Measurements from ENCODE around the gene ERAP2. TPM values are rescaled to one million over a fixed set of nuclear protein-coding genes. Genes with fewer than 3 reads are reported as not detected.

Gene ERAP2
- total and polyA plus RNA-seq, 2 experiments from 2014 or later: 1.1 to 1.8 TPM

DNA sequence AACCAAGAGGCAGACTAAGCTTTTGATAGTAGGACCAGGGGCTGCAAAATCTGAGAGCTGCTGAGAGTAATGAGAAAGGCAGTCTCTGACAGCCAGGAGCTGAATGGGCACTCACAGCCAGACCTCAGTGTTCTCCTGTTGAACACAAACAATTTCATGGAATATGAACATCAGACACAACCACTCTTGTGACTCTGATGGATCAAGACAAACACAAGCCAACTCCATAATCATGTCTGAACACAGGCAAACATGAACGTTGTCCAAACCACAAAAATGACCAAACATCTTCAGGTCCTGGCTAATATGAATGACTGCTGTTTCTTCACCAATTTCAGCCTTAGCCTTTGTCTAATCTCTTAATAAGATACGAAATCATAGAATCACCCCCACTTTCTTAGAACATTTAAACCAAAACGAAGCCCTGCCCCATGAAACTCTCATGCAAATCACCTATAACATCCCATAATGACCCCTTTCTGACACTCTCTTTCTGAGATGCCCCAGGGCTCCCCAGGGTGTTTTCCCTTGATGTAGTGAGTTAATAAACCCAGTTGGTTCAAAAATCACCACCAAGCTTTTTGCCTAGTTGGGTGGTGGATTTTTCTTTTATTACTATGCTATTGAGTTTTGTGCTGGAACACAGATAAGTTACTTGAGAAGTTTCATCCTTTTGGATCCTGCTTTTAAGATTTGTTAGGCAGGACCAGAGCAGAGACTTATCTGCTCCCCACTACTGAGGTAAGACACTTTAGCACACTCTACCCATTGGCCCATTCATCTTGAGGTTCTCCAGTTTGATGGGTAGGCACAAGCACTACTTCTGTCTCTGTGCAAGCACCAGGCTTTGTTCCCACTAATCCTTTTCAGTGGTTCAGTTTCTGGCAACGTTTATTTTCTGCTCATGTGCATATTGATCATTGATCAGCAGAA, 5.9 kb upstream of the ERAP2 start:
- no peaks in the 10 kb centered on the region for H3K27me3 ChIP-seq (replicated peaks; ENCODE audit: insufficient read depth)
- no peaks in the 10 kb centered on the region for H3F3A ChIP-seq (ENCODE audit: insufficient read depth)
- H3K4me3 ChIP-seq: no peak overlapping the region
- no peaks in the 10 kb centered on the region for H3K36me3 ChIP-seq (ENCODE audit: low read depth)
- DNase-seq: no peak
- TF ChIP-seq EZH2 (IDR thresholded peaks at IDR 0.05; ENCODE audit: insufficient read depth, poor library complexity, severe bottlenecking) (no peak), EZH2phosphoT487 (IDR thresholded peaks at IDR 0.05; ENCODE audit: insufficient read depth, low read depth) (no peak)
- H3K9me2 ChIP-seq (ENCODE audit: insufficient read depth): no peaks in the 10 kb centered on the region
- no peaks in the 10 kb centered on the region for H3K79me2 ChIP-seq (ENCODE audit: insufficient read depth)
- H3K27ac ChIP-seq: no peak overlapping the region
- 49 to 64% methylated on average over 4 of the region's 4 CpGs for WGBS, 2 experiments (ENCODE audit: low coverage in 1 of 2, low lambda C conversion rate in 2 of 2, missing lambda C conversion rate in 2 of 2)
- in situ Hi-C loops (cut with MboI): loop anchor here (10.0 kb wide), 1 partner anchor 294 kb away; no protein-coding TSS in a partner anchor
- H3K9ac ChIP-seq: no peak overlapping the region
- H3K9me3 ChIP-seq (ENCODE audit: low read depth): no peaks in the 10 kb centered on the region
- H3K4me1 ChIP-seq (ENCODE audit: insufficient read depth): no peaks in the 10 kb centered on the region
- H3K4me2 ChIP-seq (ENCODE audit: unreplicated experiment): no peak overlapping the region
- no peak overlapping the region for H2AFZ ChIP-seq
- no peaks in the 10 kb centered on the region for H4K20me1 ChIP-seq (ENCODE audit: insufficient read depth)

DNA sequence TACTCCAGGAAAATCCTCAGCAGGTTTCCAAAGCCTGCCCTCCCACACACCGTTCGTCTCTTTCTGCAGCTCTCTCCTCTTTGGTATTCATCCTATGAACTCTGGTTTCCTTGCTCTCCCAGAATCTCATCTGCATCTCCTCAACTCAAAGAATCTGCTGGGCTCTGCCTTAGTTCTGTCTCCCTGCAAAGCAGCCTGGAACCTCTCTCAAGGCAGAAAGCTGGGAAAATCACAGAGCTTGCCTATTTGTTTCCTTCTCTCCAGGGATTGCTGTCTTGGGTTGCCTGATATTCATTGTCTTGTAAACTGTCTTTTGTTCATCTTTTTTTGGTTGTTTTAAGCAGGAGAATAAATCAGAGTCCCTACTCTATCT, 5.3 kb upstream of the ERAP2 start:
- no peaks in the 10 kb centered on the region for H3K9me2 ChIP-seq (ENCODE audit: insufficient read depth)
- no peak for DNase-seq
- no peaks in the 10 kb centered on the region for H3K36me3 ChIP-seq (ENCODE audit: low read depth)
- no peaks in the 10 kb centered on the region for H3F3A ChIP-seq (ENCODE audit: insufficient read depth)
- 87 to 89% methylated on average over 2 of the region's 2 CpGs for WGBS, 2 experiments (ENCODE audit: low coverage in 1 of 2, low lambda C conversion rate in 2 of 2, missing lambda C conversion rate in 2 of 2)
- no peaks in the 10 kb centered on the region for H3K4me1 ChIP-seq (ENCODE audit: insufficient read depth)
- no peak for TF ChIP-seq EZH2 (IDR thresholded peaks at IDR 0.05; ENCODE audit: insufficient read depth, poor library complexity, severe bottlenecking)
- no peak for TF ChIP-seq EZH2phosphoT487 (IDR thresholded peaks at IDR 0.05; ENCODE audit: insufficient read depth, low read depth)
- no peaks in the 10 kb centered on the region for H3K79me2 ChIP-seq (ENCODE audit: insufficient read depth)
- H2AFZ ChIP-seq: 0 out of 2 replicates have a peak overlapping the region, but pooled peaks have one; percentile 9
- H3K27ac ChIP-seq: no peak overlapping the region
- no peak overlapping the region for H3K4me2 ChIP-seq (ENCODE audit: unreplicated experiment)
- no peaks in the 10 kb centered on the region for H4K20me1 ChIP-seq (ENCODE audit: insufficient read depth)
- H3K9me3 ChIP-seq (ENCODE audit: low read depth): no peaks in the 10 kb centered on the region
- in situ Hi-C loops (cut with MboI): loop anchor here (10.0 kb wide), 1 partner anchor 294 kb away; no protein-coding TSS in a partner anchor
- H3K4me3 ChIP-seq: no peak overlapping the region
- H3K27me3 ChIP-seq (replicated peaks; ENCODE audit: insufficient read depth): no peaks in the 10 kb centered on the region
- H3K9ac ChIP-seq: no peak overlapping the region

DNA sequence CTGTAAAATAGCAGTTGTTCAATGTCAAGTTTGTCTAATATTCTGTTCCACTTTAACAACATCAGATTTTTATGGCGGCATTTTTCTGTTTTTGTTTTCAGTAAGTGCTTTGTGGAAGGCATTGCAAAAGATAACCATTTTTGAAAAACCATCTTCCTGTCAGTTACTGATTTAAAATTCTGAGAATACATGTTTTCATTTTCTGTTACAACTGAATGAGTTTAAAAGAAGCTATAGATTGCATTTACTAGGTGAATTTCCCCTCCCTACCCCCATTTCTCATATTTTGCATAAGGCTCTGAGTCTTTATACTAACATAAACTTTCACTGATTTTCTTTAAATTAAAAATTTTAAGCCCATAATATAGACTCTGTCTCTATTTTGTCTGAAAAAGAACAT, 4.6 kb upstream of the ERAP2 start:
- 94 to 97% methylated on average over 1 of the region's 1 CpG for WGBS, 2 experiments (ENCODE audit: low coverage in 1 of 2, low lambda C conversion rate in 2 of 2, missing lambda C conversion rate in 2 of 2)
- DNase-seq: no peak
- H3K4me2 ChIP-seq (ENCODE audit: unreplicated experiment): no peak overlapping the region
- H3K36me3 ChIP-seq (ENCODE audit: low read depth): no peaks in the 10 kb centered on the region
- no peak overlapping the region for H2AFZ ChIP-seq
- TF ChIP-seq EZH2phosphoT487 (IDR thresholded peaks at IDR 0.05; ENCODE audit: insufficient read depth, low read depth) (no peak), EZH2 (IDR thresholded peaks at IDR 0.05; ENCODE audit: insufficient read depth, poor library complexity, severe bottlenecking) (no peak)
- no peaks in the 10 kb centered on the region for H4K20me1 ChIP-seq (ENCODE audit: insufficient read depth)
- no peak overlapping the region for H3K27ac ChIP-seq
- H3K9me3 ChIP-seq (ENCODE audit: low read depth): no peaks in the 10 kb centered on the region
- H3K27me3 ChIP-seq (replicated peaks; ENCODE audit: insufficient read depth): no peaks in the 10 kb centered on the region
- no peak overlapping the region for H3K4me3 ChIP-seq
- no peaks in the 10 kb centered on the region for H3F3A ChIP-seq (ENCODE audit: insufficient read depth)
- H3K9ac ChIP-seq: no peak overlapping the region
- in situ Hi-C loops (cut with MboI): loop anchor here (10.0 kb wide), 1 partner anchor 293 kb away; no protein-coding TSS in a partner anchor
- H3K9me2 ChIP-seq (ENCODE audit: insufficient read depth): no peaks in the 10 kb centered on the region
- H3K4me1 ChIP-seq (ENCODE audit: insufficient read depth): no peaks in the 10 kb centered on the region
- no peaks in the 10 kb centered on the region for H3K79me2 ChIP-seq (ENCODE audit: insufficient read depth)

DNA sequence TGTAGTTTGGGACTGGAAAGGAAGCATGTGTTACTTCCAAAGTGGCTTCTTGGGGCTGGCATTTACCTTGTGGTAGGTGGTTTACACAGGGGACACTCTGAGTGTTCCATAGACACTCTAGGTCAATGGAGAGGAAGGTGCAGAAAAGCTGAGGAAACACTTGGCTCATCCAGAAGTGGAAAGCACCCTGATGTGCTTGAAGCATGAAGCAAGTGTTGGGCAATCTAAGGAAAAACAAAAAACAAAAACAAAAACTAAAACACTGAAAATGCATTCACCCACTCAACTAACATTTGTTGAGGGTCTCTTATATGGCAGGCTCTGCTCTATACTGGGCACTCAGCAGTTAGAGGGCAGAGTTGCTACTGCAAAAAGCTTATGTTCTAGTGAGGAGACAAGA, 2.9 kb upstream of the ERAP2 start:
- Histone ChIP-seq H3K4me1 (ENCODE audit: insufficient read depth) (peaks cover 9% of the 10 kb centered on the region; the same call in 1 of the 2 replicates), H3K27me3 (replicated peaks; ENCODE audit: insufficient read depth) (no peaks in the 10 kb centered on the region), H3K9me3 (ENCODE audit: low read depth) (no peaks in the 10 kb centered on the region), H3K9me2 (ENCODE audit: insufficient read depth) (no peaks in the 10 kb centered on the region), H3K79me2 (ENCODE audit: insufficient read depth) (no peaks in the 10 kb centered on the region), H3F3A (ENCODE audit: insufficient read depth) (no peaks in the 10 kb centered on the region), H3K27ac (no peak overlapping the region), H3K4me3 (no peak overlapping the region), H4K20me1 (ENCODE audit: insufficient read depth) (no peaks in the 10 kb centered on the region), H3K4me2 (ENCODE audit: unreplicated experiment) (no peak overlapping the region), H3K9ac (no peak overlapping the region), H2AFZ (no peak overlapping the region), H3K36me3 (ENCODE audit: low read depth) (no peaks in the 10 kb centered on the region)
- no peak for DNase-seq
- TF ChIP-seq EZH2 (IDR thresholded peaks at IDR 0.05; ENCODE audit: insufficient read depth, poor library complexity, severe bottlenecking): no peak
- TF ChIP-seq EZH2phosphoT487 (IDR thresholded peaks at IDR 0.05; ENCODE audit: insufficient read depth, low read depth): no peak
- in situ Hi-C loops (cut with MboI): loop anchor here (10.0 kb wide), 1 partner anchor 291 kb away; no protein-coding TSS in a partner anchor

All from GM23248 (cell line).